ENCODE results near the gene USP22.
"Not testable (repeated sequence)": the region's sequence is repeated elsewhere in the genome, so short reads cannot be mapped to it uniquely, and the experiment has no call there.

Gene USP22

GRCh38 chr17:20986767-20987510 is 55.9 kb downstream of the USP22 start:
- no peak for DNase-seq

- no peak for DNase-seq
These were observed 59.5 kb downstream of the USP22 start for GRCh38 chr17:20983359-20983637.

- DNase-seq: no peak
These were observed 60.0 kb downstream of the USP22 start for GRCh38 chr17:20982589-20983358.

GRCh38 chr17:20981046-20981920 is 61.5 kb downstream of the USP22 start:
- peak in 1 of 2 experiments; percentile 11 for DNase-seq

GRCh38 chr17:20979792-20980083 is 63.1 kb downstream of the USP22 start:
- no peak for DNase-seq

GRCh38 chr17:20979007-20979791 is 63.6 kb downstream of the USP22 start:
- not testable (repeated sequence) for DNase-seq

GRCh38 chr17:20977609-20978253 is 65.1 kb downstream of the USP22 start:
- DNase-seq: not testable (repeated sequence)

- DNase-seq: no peak
These were observed 67.2 kb downstream of the USP22 start for GRCh38 chr17:20975566-20975965.

- no peak for DNase-seq
These were observed 72.5 kb downstream of the USP22 start for GRCh38 chr17:20970329-20970728.

- DNase-seq: no peak
These were observed 73.7 kb downstream of the USP22 start for GRCh38 chr17:20968913-20969616.

- DNase-seq: no peak
These were observed 75.0 kb downstream of the USP22 start for GRCh38 chr17:20967776-20968175.

- no peak for DNase-seq
These were observed 75.9 kb downstream of the USP22 start for GRCh38 chr17:20966870-20967269.

- DNase-seq: peak in 1 of 2 experiments; percentile 6
These were observed 77.3 kb downstream of the USP22 start for GRCh38 chr17:20965492-20965891.

GRCh38 chr17:20961586-20961985 is 81.2 kb downstream of the USP22 start:
- DNase-seq: no peak

GRCh38 chr17:20960871-20961270 is 81.9 kb downstream of the USP22 start:
- no peak for DNase-seq

GRCh38 chr17:20955427-20956323 is 87.1 kb downstream of the USP22 start:
- peak in 1 of 2 experiments; percentile 10 for DNase-seq

- no peak for DNase-seq
These were observed 88.0 kb downstream of the USP22 start for GRCh38 chr17:20954794-20955193.

GRCh38 chr17:20952183-20952582 is 90.6 kb downstream of the USP22 start:
- peak; percentile 54 to 84 for DNase-seq
